ENCODE data around the gene ZBTB9.

DNA sequence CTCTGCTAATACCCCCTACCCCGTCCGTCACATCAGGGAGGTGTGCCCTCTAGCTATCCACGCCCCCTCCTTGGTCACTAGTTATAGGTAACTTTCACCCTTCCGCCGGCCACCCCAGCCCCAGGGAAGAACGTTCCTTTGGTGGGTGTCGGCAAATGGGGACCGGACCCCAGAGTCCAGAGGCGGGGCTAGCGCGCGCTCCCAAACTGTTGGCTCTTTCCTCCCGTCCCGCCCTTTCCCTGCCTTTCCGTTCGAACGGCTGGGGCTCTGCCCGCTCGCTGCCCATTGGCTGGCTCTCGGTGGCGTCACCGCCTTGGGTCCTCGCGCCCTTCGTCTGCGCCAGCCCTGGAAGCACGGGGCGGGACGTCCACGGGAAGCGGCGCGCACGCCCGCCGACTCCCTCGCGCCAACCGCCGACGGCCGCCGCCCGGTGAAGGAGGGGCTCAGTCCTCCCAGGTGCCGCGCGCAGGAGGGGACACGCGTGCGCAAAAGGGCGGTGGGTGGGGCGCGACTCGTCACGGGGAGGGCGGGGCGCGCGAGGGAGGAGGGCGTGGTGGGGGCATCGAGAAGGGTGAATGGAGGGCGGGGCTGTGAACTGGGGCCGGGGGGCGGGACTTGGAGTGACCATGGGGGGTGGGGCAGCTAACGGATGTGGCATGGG is 44.2 kb upstream of the ZBTB9 start:
- TF ChIP-seq POLR2A (IDR thresholded peaks at IDR 0.05), result peak in 1 of 4 donors; percentile 55
- TF ChIP-seq, protein P1, sequence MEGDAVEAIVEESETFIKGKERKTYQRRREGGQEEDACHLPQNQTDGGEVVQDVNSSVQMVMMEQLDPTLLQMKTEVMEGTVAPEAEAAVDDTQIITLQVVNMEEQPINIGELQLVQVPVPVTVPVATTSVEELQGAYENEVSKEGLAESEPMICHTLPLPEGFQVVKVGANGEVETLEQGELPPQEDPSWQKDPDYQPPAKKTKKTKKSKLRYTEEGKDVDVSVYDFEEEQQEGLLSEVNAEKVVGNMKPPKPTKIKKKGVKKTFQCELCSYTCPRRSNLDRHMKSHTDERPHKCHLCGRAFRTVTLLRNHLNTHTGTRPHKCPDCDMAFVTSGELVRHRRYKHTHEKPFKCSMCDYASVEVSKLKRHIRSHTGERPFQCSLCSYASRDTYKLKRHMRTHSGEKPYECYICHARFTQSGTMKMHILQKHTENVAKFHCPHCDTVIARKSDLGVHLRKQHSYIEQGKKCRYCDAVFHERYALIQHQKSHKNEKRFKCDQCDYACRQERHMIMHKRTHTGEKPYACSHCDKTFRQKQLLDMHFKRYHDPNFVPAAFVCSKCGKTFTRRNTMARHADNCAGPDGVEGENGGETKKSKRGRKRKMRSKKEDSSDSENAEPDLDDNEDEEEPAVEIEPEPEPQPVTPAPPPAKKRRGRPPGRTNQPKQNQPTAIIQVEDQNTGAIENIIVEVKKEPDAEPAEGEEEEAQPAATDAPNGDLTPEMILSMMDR (IDR thresholded peaks at IDR 0.05), result no peak
